Stimulated activated CD4-positive, alpha-beta T cell treated with anti-CD3 and anti-CD28 coated beads, Interleukin-2, amount 100 ng/mL, for 4 hours (primary cell): Measurements from ENCODE around the gene BOLL.
"Not testable (repeated sequence)": the region's sequence is repeated elsewhere in the genome, so short reads cannot be mapped to it uniquely, and the experiment has no call there.

ENCODE experiments used
- DNase-seq: peaks from one replicate; pipeline ENCODE4 v3.0.0-alpha.2; 2020; ENCODE audit warnings: low read depth

BOLL gene

DNA sequence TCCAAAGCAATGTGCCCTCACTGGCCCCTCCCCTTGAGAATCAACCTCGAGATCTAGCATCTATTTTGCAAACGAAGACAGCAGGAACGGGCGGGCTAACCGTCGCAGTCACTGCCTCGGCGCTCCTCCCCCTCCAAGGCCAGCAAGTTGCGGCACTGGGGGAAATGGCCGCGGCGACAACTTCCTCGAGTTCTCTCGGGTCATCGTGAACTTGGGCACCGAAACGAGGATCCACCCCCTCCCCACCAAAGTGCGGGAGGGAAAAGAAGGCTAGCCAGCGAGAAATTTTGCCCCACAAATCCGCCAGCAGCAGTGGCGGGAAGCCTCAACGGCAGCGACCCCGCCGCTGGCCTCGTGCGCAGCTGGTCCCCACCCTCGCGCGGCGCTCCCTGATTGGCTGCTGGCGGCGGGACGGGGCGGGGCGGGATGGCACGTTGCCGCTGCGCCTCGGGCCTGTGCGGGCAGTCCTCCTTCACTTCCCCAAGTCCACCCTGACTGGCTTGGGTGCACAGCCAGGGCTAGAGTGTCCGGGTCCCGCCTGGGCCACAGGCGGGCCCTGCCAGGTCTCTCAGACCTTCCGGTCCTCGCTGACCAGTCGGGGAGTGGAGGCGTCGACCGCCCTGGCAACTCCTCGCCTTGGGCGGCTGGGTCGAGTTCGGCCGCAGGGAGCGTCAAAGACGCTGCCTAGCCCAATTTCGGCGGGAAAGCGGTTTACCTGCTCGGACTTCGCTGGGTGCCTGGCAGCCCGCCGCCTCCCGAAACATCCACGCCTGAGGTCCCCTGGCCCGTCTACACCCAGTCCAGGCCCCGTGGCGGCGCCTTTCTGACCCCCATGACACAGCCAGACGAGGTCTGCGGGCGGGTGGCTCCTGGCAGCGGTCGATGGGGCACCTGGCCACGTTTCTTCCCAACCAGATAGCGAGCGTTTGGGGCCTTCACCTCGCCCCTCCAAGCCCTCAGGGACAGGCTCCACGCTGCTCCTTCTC is at the start of gene BOLL:
BOLL (minus strand) TSS at position 364 of the 986 bp plus-strand sequence. CDS start 3,469 bp downstream, outside the sequence.
- no peak for DNase-seq

DNA sequence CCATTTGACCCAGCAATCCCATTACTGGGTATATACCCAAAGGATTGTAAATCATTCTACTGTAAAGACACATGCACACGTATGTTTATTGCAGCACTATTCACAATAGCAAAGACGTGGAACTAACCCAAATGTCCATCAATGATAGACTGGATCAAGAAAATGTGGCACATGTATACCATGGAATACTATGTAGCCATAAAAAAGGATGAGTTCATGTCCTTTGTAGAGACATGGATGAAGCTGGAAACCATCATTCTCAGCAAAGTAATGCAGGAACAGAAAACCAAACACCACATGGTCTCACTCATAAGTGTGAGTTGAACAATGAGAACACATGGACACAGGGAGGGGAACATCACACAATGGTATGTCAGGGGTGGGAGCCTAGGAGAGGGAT is 49.7 kb upstream of the BOLL start:
- not testable (repeated sequence) for DNase-seq

- no peak for DNase-seq
Measured at GRCh38 chr2:197828464-197829135, 43.5 kb upstream of the BOLL start.

DNA sequence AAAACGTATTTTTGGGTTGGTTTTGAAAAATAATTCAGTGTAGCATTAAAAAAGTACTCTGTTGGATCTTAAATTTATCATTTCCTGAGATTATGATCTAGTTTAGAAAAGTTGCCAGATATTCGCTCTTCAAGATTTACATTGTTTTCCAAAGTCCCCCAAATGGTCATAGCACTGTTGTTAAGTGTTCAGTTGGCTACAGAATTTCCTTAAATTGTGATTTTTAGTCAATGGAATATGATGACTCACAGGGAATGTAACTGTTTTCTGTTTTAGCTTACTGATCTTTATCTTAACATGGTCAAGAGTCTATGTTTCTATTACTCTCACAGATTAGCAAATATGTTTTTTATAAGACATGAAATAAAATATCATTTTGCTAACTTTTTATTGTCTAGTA is 42.5 kb upstream of the BOLL start:
- DNase-seq: no peak

DNA sequence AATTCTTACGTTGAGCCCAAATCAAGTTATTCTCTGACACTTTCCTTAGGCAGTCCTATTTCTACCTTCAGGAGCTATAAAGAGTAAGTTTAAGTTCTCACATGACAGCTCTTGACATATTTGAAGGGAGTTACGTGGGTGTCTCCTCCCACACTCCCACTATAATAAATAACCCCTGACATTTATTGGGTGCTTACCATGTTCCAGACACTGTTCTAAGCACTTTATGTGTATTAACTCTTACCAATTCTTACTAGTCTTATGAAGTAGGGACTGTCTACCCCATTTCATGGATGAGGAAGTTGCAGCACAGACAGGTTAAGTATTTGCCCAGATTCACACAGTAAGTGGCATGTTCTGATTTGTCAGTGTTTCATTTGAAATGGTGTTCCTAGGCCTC is 37.2 kb upstream of the BOLL start:
- DNase-seq: no peak

- DNase-seq: no peak
Measured at GRCh38 chr2:197821550-197822289, 36.6 kb upstream of the BOLL start.

DNA sequence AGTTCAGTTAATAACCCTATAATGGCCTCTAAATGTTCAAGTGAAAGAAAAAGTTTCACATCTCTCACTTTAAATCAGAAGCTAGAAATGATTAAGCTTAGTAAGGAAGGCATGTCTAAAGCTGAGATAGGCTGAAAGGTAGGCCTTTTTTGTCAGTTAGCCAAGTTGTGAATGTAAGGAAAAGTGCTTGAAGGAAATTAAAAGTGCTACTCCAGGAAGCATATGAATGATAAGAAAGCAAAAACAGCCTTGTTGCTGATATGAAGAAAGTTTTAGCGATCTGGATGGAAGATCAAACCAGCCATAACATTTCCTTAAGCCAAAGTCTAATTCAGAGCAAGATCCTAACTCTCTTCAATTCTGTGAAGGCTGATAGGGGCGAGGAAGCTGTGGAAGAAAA is 29.4 kb upstream of the BOLL start:
- DNase-seq: no peak

GRCh38 chr2:197813093-197813787 is 28.1 kb upstream of the BOLL start:
- peak; percentile 20 for DNase-seq

DNA sequence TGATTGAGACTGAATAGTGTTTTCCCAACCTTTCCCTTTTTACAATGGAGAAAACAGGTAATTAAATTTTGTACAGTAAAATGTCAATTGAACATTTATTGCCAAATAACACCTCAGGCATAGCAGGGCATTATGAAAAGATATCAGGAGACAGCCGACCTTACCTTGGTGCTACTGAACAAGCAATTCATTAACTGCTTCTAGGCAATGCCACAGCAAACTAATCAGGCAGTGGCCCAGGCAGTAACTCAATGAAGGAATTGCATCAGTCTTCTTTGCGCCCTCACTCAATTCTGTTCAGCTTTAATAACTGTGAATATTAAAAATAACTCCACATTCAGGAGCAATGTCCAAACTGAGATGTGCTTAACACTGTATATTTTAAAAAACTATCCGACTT is 25.4 kb upstream of the BOLL start:
- no peak for DNase-seq

GRCh38 chr2:197810016-197810415 is 24.9 kb upstream of the BOLL start:
- DNase-seq: no peak

DNA sequence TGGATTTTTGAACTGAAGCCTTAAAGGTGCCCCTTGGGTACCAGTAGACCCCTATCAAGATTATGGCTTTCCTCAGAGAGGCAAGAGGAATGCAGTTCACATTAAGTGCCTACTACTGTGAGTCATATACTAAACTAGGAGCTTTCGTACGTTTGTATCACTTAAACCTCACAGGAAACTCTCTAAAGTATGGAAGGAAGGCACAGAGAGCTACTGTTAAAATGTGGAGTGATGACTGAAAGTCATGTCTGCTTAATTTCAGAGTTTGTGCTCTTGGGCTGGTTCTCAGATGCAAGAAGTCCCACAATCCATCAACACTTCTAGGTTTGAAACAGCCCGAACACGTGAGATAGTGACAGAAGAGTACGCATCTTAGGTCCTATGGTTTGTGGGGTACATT is 23.9 kb upstream of the BOLL start:
- no peak for DNase-seq

- DNase-seq: no peak
Measured at GRCh38 chr2:197805715-197806633, 20.9 kb upstream of the BOLL start.

- no peak for DNase-seq
Measured at GRCh38 chr2:197804758-197805714, 19.9 kb upstream of the BOLL start.

GRCh38 chr2:197804049-197804757 is 19.1 kb upstream of the BOLL start, which contains the start of gene PLCL1:
Gene PLCL1 (plus strand): TSS chr2:197804593.
- DNase-seq: peak; percentile 85

DNA sequence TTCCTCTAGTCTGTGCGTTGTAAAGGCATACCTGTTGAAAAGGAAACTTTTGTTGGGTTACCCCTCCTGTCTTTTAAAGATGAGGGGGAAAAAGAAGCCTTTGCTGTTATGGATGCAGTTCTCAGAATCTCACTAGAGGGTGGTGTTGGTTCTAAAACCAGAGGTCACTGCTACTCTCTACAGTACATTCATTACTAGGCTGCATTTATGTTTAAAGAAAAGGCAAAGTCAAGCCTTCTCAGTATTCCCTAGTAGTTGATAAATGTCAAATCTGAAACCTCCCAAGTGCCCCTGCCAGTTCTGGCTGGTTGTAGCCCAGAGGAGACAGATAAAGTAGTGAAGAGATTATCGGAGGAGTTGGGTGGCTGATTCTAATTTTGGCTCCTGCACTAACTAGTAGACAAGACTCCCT is 17.9 kb upstream of the BOLL start:
- DNase-seq: no peak

DNA sequence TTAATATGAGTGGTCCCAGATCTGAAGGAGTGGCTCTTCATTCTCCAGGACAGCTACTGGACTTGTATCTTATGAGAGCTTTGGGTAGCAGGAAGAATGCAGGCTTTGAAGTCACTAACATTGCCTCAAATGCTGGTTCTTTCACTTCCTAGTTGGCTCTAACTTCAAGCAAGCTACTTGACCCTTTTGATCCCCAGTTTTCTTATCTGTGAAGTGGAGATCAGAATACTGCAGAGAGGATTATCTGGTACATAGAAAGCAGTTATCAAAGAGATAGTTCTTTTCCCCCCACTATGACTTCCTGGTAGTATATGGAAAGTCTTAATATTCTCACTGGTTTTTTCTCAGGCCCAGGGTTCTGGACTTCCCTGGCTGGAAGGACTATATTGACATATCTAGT is 15.9 kb upstream of the BOLL start:
- DNase-seq: no peak

GRCh38 chr2:197800091-197800490 is 15.0 kb upstream of the BOLL start:
- DNase-seq: no peak

- DNase-seq: no peak
Measured at GRCh38 chr2:197799068-197799467, 13.9 kb upstream of the BOLL start.

- no peak for DNase-seq
Measured at GRCh38 chr2:197798187-197798586, 13.1 kb upstream of the BOLL start.
